Peyer's patch (tissue), 4 donors: ENCODE measurements around the gene HOXA1. TPM values are rescaled to one million over a fixed set of nuclear protein-coding genes. Genes with fewer than 3 reads are reported as not detected.

ENCODE experiments used
- small RNA-seq, 2 donors: library from RNA; depleted of rRNA; stranded (forward); fragments of <200 nt; gene quantifications; one replicate each; pipeline ENCODE3, GENCODE V24; 2016
- total RNA-seq, 4 donors: library from RNA; depleted of rRNA; stranded (reverse); fragments of >200 nt; gene quantifications; one replicate each; pipeline ENCODE4 v1.1.0, GENCODE V29; 2016

Gene HOXA1
- total RNA-seq, 4 donors from 2014 or later, result 1.7 to 5.3 (median 1.9) TPM

Small RNAs within 50 kb of the gene (small RNA-seq; reads per million reads assigned to genes)
- 0 reads per million in 2 donors for gene RF01977

Other genes with a start within 250 kb of the HOXA1 start
- 100 to 1,000 TPM in 1 of 4 donors, 10 to 100 TPM in 3; 32.2 to 101 (median 37.9) TPM for gene SKAP2, start 231.4 kb downstream of the HOXA1 start, total RNA-seq
- gene HOXA2, start 6.7 kb upstream of the HOXA1 start, total RNA-seq, result 10 to 100 TPM in 1 of 4 donors, 1 to 10 TPM in 3; 4.7 to 24.8 (median 8.9) TPM
- gene HOXA4, start 34.8 kb upstream of the HOXA1 start, total RNA-seq, result 10 to 100 TPM in 1 of 4 donors, 1 to 10 TPM in 3; 2.6 to 11.5 (median 5.9) TPM
- 10 to 100 TPM in 3 of 4 donors, 1 to 10 TPM in 1; 8.3 to 24.3 (median 20.1) TPM for gene HOXA5, start 47.7 kb upstream of the HOXA1 start, total RNA-seq
- gene HOXA6, start 51.8 kb upstream of the HOXA1 start, total RNA-seq, result 10 to 100 TPM; 18.7 to 45.0 (median 30.7) TPM
- gene HOXA3, start 56.6 kb upstream of the HOXA1 start, total RNA-seq, result 10 to 100 TPM in 3 of 4 donors, 1 to 10 TPM in 1; 6.7 to 21.2 (median 13.9) TPM
- 10 to 100 TPM in 1 of 4 donors, 1 to 10 TPM in 3; 3.3 to 11.8 (median 5.7) TPM for gene HOXA7, start 60.7 kb upstream of the HOXA1 start, total RNA-seq
- gene HOXA9, start 69.5 kb upstream of the HOXA1 start, total RNA-seq, result 10 to 100 TPM; 25.7 to 71.2 (median 46.1) TPM
- gene HOXA10, start 78.3 kb upstream of the HOXA1 start, total RNA-seq, result 10 to 100 TPM; 15.7 to 28.4 (median 19.8) TPM
- gene HOXA11, start 89.2 kb upstream of the HOXA1 start, total RNA-seq, result not detected
- not detected for gene HOXA13, start 104.1 kb upstream of the HOXA1 start, total RNA-seq
- not detected for gene EVX1, start 146.8 kb upstream of the HOXA1 start, total RNA-seq